ENCODE measurements around the gene LMAN2. TPM values are rescaled to one million over a fixed set of nuclear protein-coding genes. Genes with fewer than 3 reads are reported as not detected.

Gene LMAN2
- total RNA-seq, 2 donors from 2014 or later = 136 to 150 TPM

GRCh38 chr5:177303121-177303924 is 48.1 kb downstream of the LMAN2 start, which contains the start of the genes PRELID1 and RAB24:
Gene PRELID1, plus strand, starts transcription at chr5:177303799. Its CDS starts 187 bp downstream, at chr5:177303986.
Gene RAB24, minus strand, starts transcription at chr5:177303719. Its CDS starts 431 bp downstream, at chr5:177303288.
- H3K27me3 Mint-ChIP-seq = no peaks in the 10 kb centered on the region
- peak within 1 kb of the TSS; percentile 96 for H3K4me3 Mint-ChIP-seq
- H3K4me1 Mint-ChIP-seq (ENCODE audit: low read depth in 2 of 2) = peaks cover 61 to 79% of the 10 kb centered on the region in 2 donors
- peaks cover 4% of the 10 kb centered on the region for H3K36me3 Mint-ChIP-seq
- no peaks in the 10 kb centered on the region for H3K9me3 Mint-ChIP-seq
- ATAC-seq (peak; percentile 82 to 88), DNase-seq (ENCODE audit: low spot score) (peak; percentile 94)
- H3K27ac Mint-ChIP-seq = peak within 1 kb of the TSS; percentile 82 to 83

GRCh38 chr5:177302354-177303110 is 48.9 kb downstream of the LMAN2 start:
- peak overlapping the region; percentile 82 to 83 for H3K27ac Mint-ChIP-seq
- peaks cover 4% of the 10 kb centered on the region for H3K36me3 Mint-ChIP-seq

GRCh38 chr5:177301503-177302165 is 49.8 kb downstream of the LMAN2 start:
- Mint-ChIP-seq H3K4me1 (ENCODE audit: low read depth in 2 of 2) (peaks cover 60 to 79% of the 10 kb centered on the region in 2 donors), H3K27me3 (no peaks in the 10 kb centered on the region), H3K27ac (peak overlapping the region; percentile 82 to 83), H3K9me3 (no peaks in the 10 kb centered on the region), H3K4me3 (peak overlapping the region; percentile 96), H3K36me3 (peaks cover under 1% of the 10 kb centered on the region)
- ATAC-seq = no peak
- no peak for DNase-seq (ENCODE audit: low spot score)

More at GRCh38 chr5:177302354-177303110, 48.9 kb downstream of the LMAN2 start:
- Mint-ChIP-seq H3K4me3 (peak overlapping the region; percentile 96), H3K27me3 (no peaks in the 10 kb centered on the region), H3K4me1 (ENCODE audit: low read depth in 2 of 2) (peaks cover 61 to 79% of the 10 kb centered on the region in 2 donors), H3K9me3 (no peaks in the 10 kb centered on the region)
- ATAC-seq (no peak), DNase-seq (ENCODE audit: low spot score) (no peak)

- Mint-ChIP-seq H3K4me1 (ENCODE audit: low read depth in 2 of 2) (peaks cover 61 to 79% of the 10 kb centered on the region in 2 donors), H3K36me3 (no peaks in the 10 kb centered on the region)
These were observed 50.5 kb downstream of the LMAN2 start for GRCh38 chr5:177300951-177301350.

GRCh38 chr5:177300236-177300880 is 51.1 kb downstream of the LMAN2 start:
- Mint-ChIP-seq H3K4me3 (peak overlapping the region; percentile 96), H3K4me1 (ENCODE audit: low read depth in 2 of 2) (peaks cover 62 to 79% of the 10 kb centered on the region in 2 donors), H3K9me3 (no peaks in the 10 kb centered on the region), H3K27ac (peak overlapping the region; percentile 82 to 83), H3K36me3 (no peaks in the 10 kb centered on the region), H3K27me3 (no peaks in the 10 kb centered on the region)
- peak; percentile 90 for DNase-seq (ENCODE audit: low spot score)
- peak; percentile 73 to 83 for ATAC-seq

More at GRCh38 chr5:177300951-177301350, 50.5 kb downstream of the LMAN2 start:
- Mint-ChIP-seq H3K27me3 (no peaks in the 10 kb centered on the region), H3K4me3 (peak overlapping the region; percentile 96), H3K27ac (peak overlapping the region; percentile 82 to 83), H3K9me3 (no peaks in the 10 kb centered on the region)
- ATAC-seq (no peak), DNase-seq (ENCODE audit: low spot score) (no peak)

- Mint-ChIP-seq H3K9me3 (no peaks in the 10 kb centered on the region), H3K4me1 (ENCODE audit: low read depth in 2 of 2) (peaks cover 60 to 75% of the 10 kb centered on the region in 2 donors), H3K27me3 (no peaks in the 10 kb centered on the region), H3K4me3 (peak overlapping the region; percentile 96), H3K27ac (peak overlapping the region; percentile 82 to 83), H3K36me3 (no peaks in the 10 kb centered on the region)
- DNase-seq (ENCODE audit: low spot score) (no peak), ATAC-seq (no peak)
These were observed 51.8 kb downstream of the LMAN2 start for GRCh38 chr5:177299697-177300096.

GRCh38 chr5:177297922-177298321 is 53.5 kb downstream of the LMAN2 start:
- H3K4me1 Mint-ChIP-seq (ENCODE audit: low read depth in 2 of 2) = peaks cover 51 to 66% of the 10 kb centered on the region in 2 donors
- no peak for DNase-seq (ENCODE audit: low spot score)
- no peaks in the 10 kb centered on the region for H3K27me3 Mint-ChIP-seq
- ATAC-seq = no peak
- H3K36me3 Mint-ChIP-seq = peaks cover 2% of the 10 kb centered on the region
- no peaks in the 10 kb centered on the region for H3K9me3 Mint-ChIP-seq
- no peak overlapping the region for H3K4me3 Mint-ChIP-seq
- H3K27ac Mint-ChIP-seq = peak overlapping the region; percentile 82 to 89

GRCh38 chr5:177296581-177296980 is 54.9 kb downstream of the LMAN2 start:
- Mint-ChIP-seq H3K9me3 (no peaks in the 10 kb centered on the region), H3K4me1 (ENCODE audit: low read depth in 2 of 2) (peaks cover 41 to 52% of the 10 kb centered on the region in 2 donors), H3K36me3 (peaks cover 14% of the 10 kb centered on the region), H3K4me3 (peak overlapping the region; percentile 43), H3K27ac (peak overlapping the region; percentile 67 to 89), H3K27me3 (no peaks in the 10 kb centered on the region)
- DNase-seq (ENCODE audit: low spot score) = no peak
- peak in 1 of 2 donors; percentile 25 for ATAC-seq

- Mint-ChIP-seq H3K9me3 (no peaks in the 10 kb centered on the region), H3K4me1 (ENCODE audit: low read depth in 2 of 2) (peaks cover 38 to 46% of the 10 kb centered on the region in 2 donors), H3K36me3 (peaks cover 15% of the 10 kb centered on the region), H3K4me3 (peak overlapping the region; percentile 43), H3K27me3 (no peaks in the 10 kb centered on the region), H3K27ac (peak overlapping the region; percentile 67 to 89)
- ATAC-seq (peak in 1 of 2 donors; percentile 45), DNase-seq (ENCODE audit: low spot score) (no peak)
These were observed 55.5 kb downstream of the LMAN2 start for GRCh38 chr5:177295924-177296323.

- Mint-ChIP-seq H3K4me1 (ENCODE audit: low read depth in 2 of 2) (peaks cover 27 to 33% of the 10 kb centered on the region in 2 donors), H3K36me3 (peaks cover 17% of the 10 kb centered on the region), H3K4me3 (no peak overlapping the region), H3K9me3 (no peaks in the 10 kb centered on the region), H3K27me3 (no peaks in the 10 kb centered on the region), H3K27ac (peak overlapping the region; percentile 67 to 89)
- no peak for DNase-seq (ENCODE audit: low spot score)
- ATAC-seq = no peak
These were observed 56.8 kb downstream of the LMAN2 start for GRCh38 chr5:177294632-177295031.

- H3K9me3 Mint-ChIP-seq = no peaks in the 10 kb centered on the region
- H3K27me3 Mint-ChIP-seq = no peaks in the 10 kb centered on the region
- peak overlapping the region; percentile 67 to 89 for H3K27ac Mint-ChIP-seq
- H3K4me1 Mint-ChIP-seq (ENCODE audit: low read depth in 2 of 2) = peaks cover 22 to 27% of the 10 kb centered on the region in 2 donors
- H3K4me3 Mint-ChIP-seq = no peak overlapping the region
- no peak for DNase-seq (ENCODE audit: low spot score)
- H3K36me3 Mint-ChIP-seq = peaks cover 22% of the 10 kb centered on the region
- no peak for ATAC-seq
These were observed 57.5 kb downstream of the LMAN2 start for GRCh38 chr5:177293819-177294581.

GRCh38 chr5:177291735-177292134 is 59.7 kb downstream of the LMAN2 start:
- no peak overlapping the region for H3K27ac Mint-ChIP-seq
- ATAC-seq (no peak), DNase-seq (ENCODE audit: low spot score) (no peak)
- H3K9me3 Mint-ChIP-seq = no peaks in the 10 kb centered on the region
- H3K36me3 Mint-ChIP-seq = peaks cover 26% of the 10 kb centered on the region
- peaks cover 16 to 20% of the 10 kb centered on the region in 2 donors for H3K4me1 Mint-ChIP-seq (ENCODE audit: low read depth in 2 of 2)
- no peaks in the 10 kb centered on the region for H3K27me3 Mint-ChIP-seq
- no peak overlapping the region for H3K4me3 Mint-ChIP-seq
